MM.1S (cell line): ENCODE data around the gene EXO5.

Experiments
- DNase-seq: peaks from one replicate; pipeline ENCODE4 v3.0.0-alpha.2; 2015
- H2AFZ ChIP-seq: fragments of 300-600 bp; sonication (generic); 2 replicates; pipeline ENCODE4 v1.6.0; 2016; ENCODE audit warnings: antibody characterized with exemption, low read length
- H3F3A ChIP-seq: fragments of 300-600 bp; sonication (generic); 2 replicates; pipeline ENCODE4 v1.6.1; 2016; ENCODE audit warnings: mild to moderate bottlenecking, antibody characterized with exemption, low read length, moderate library complexity, mixed read lengths; ENCODE audit not compliant: insufficient read depth
- H3K27ac ChIP-seq: fragments of 300-600 bp; sonication (generic); 2 replicates; pipeline ENCODE4 v1.5.1; 2016; ENCODE audit warnings: mild to moderate bottlenecking, low read length
- H3K27me3 ChIP-seq: fragments of 300-600 bp; sonication (generic); replicated peaks from 2 replicates; pipeline ENCODE4 v1.6.0; 2016; ENCODE audit warnings: low read length; ENCODE audit not compliant: insufficient read depth
- H3K36me3 ChIP-seq: fragments of 300-600 bp; sonication (generic); replicated peaks from 2 replicates; pipeline ENCODE4 v1.6.1; 2016; ENCODE audit warnings: mild to moderate bottlenecking, low read length, mixed read lengths; ENCODE audit not compliant: insufficient read depth
- H3K4me1 ChIP-seq: fragments of 300-600 bp; sonication (generic); 2 replicates; pipeline ENCODE4 v1.6.1; 2016; ENCODE audit warnings: low read length, mixed read lengths
- H3K4me2 ChIP-seq: fragments of 300-600 bp; sonication (generic); 2 replicates; pipeline ENCODE4 v1.6.0; 2016; ENCODE audit warnings: low read depth, low read length
- H3K4me3 ChIP-seq: fragments of 300-600 bp; sonication (generic); 2 replicates; pipeline ENCODE4 v1.5.1; 2016; ENCODE audit warnings: low read length, mixed read lengths
- H3K79me2 ChIP-seq: fragments of 300-600 bp; sonication (generic); 2 replicates; pipeline ENCODE4 v1.6.1; 2016; ENCODE audit warnings: mixed run types, low read length, mixed read lengths
- H3K9ac ChIP-seq: fragments of 300-600 bp; sonication (generic); 2 replicates; pipeline ENCODE4 v1.6.1; 2016; ENCODE audit warnings: low read length, mixed read lengths
- H3K9me2 ChIP-seq: fragments of 300-600 bp; sonication (generic); replicated peaks from 2 replicates; pipeline ENCODE4 v1.6.1; 2016; ENCODE audit warnings: mild to moderate bottlenecking, low read length, mixed read lengths; ENCODE audit not compliant: insufficient read depth
- H3K9me3 ChIP-seq: fragments of 300-600 bp; sonication (generic); replicated peaks from 2 replicates; pipeline ENCODE4 v1.6.1; 2016; ENCODE audit warnings: mild to moderate bottlenecking, low read length, mixed read lengths; ENCODE audit not compliant: insufficient read depth
- H4K20me1 ChIP-seq: fragments of 300-600 bp; sonication (generic); 2 replicates; pipeline ENCODE4 v1.6.1; 2016; ENCODE audit warnings: mild to moderate bottlenecking, low read length, moderate library complexity, mixed read lengths; ENCODE audit not compliant: insufficient read depth
- CTCF ChIP-seq: fragments of 300-600 bp; sonication (generic); IDR thresholded peaks from 2 replicates; pipeline ENCODE4 v1.5.1; 2016; ENCODE audit warnings: antibody characterized with exemption, low read length, mixed read lengths
- EZH2 ChIP-seq: fragments of 300-600 bp; sonication (generic); optimal IDR thresholded peaks from 2 replicates; pipeline ENCODE3; 2017; ENCODE audit warnings: low read depth, mild to moderate bottlenecking, antibody characterized with exemption, low read length, mixed read lengths
- EZH2phosphoT487 ChIP-seq: fragments of 300-600 bp; sonication (generic); IDR thresholded peaks from 2 replicates; pipeline ENCODE4 v1.6.1; 2018; ENCODE audit warnings: antibody characterized with exemption, low read length

The EXO5 gene

GRCh38 chr1:40507973-40508372, 594 bp upstream of the EXO5 start:
- no peaks in the 10 kb centered on the region for H3K79me2 ChIP-seq
- no peaks in the 10 kb centered on the region for H3K27me3 ChIP-seq
- H2AFZ ChIP-seq = peak overlapping the region; percentile 76
- H3F3A ChIP-seq = no peaks in the 10 kb centered on the region
- no peaks in the 10 kb centered on the region for H3K9me2 ChIP-seq
- no peaks in the 10 kb centered on the region for H4K20me1 ChIP-seq
- DNase-seq = no peak
- H3K4me1 ChIP-seq = no peaks in the 10 kb centered on the region
- H3K36me3 ChIP-seq = no peaks in the 10 kb centered on the region
- H3K4me3 ChIP-seq = peak overlapping the region; percentile 61
- H3K9ac ChIP-seq = peak overlapping the region; percentile 34; the same call in 1 of the 2 replicates
- no peak overlapping the region for H3K27ac ChIP-seq
- H3K4me2 ChIP-seq = peak overlapping the region; percentile 26; the same call in 1 of the 2 replicates
- H3K9me3 ChIP-seq = no peaks in the 10 kb centered on the region
- TF ChIP-seq EZH2 (no peak), EZH2phosphoT487 (no peak), CTCF (no peak)

DNA sequence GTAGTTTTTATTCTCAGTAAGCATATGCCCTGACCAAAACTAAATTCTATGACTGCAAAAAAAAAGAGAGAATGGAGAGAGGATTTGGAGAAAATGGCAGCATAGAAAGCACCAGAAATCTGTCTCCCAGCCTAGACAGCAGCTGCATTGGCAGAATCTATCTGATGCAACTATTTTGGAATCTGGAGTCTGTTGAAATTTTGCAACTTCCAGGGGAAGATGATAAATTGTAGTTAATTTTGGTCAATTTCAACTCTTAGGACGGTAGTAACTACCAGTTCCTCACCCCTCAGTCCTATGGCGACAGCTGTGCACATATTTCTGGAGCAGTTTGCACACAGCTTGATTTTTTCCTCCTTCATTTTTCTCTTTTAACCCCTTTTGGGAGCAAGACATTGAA, 10.9 kb downstream of the EXO5 start:
- no peak overlapping the region for H3K4me2 ChIP-seq
- no peaks in the 10 kb centered on the region for H3K9me3 ChIP-seq
- H3K4me3 ChIP-seq = no peak overlapping the region
- no peaks in the 10 kb centered on the region for H3F3A ChIP-seq
- H3K27ac ChIP-seq = no peak overlapping the region
- H4K20me1 ChIP-seq = no peaks in the 10 kb centered on the region
- no peaks in the 10 kb centered on the region for H3K4me1 ChIP-seq
- no peak overlapping the region for H3K9ac ChIP-seq
- H3K79me2 ChIP-seq = no peaks in the 10 kb centered on the region
- no peak for DNase-seq
- H2AFZ ChIP-seq = no peak overlapping the region
- no peaks in the 10 kb centered on the region for H3K36me3 ChIP-seq
- no peaks in the 10 kb centered on the region for H3K27me3 ChIP-seq
- H3K9me2 ChIP-seq = no peaks in the 10 kb centered on the region
- TF ChIP-seq EZH2 (no peak), CTCF (no peak), EZH2phosphoT487 (no peak)

- no peak for DNase-seq
- TF ChIP-seq EZH2phosphoT487 (no peak), CTCF (no peak), EZH2 (no peak)
Measured at GRCh38 chr1:40530735-40531380, 22.3 kb downstream of the EXO5 start.

More at GRCh38 chr1:40530735-40531380, 22.3 kb downstream of the EXO5 start:
- Histone ChIP-seq H3K36me3 (no peaks in the 10 kb centered on the region), H3K27me3 (no peaks in the 10 kb centered on the region), H3K9me2 (no peaks in the 10 kb centered on the region), H3K4me3 (peak overlapping the region; percentile 71), H2AFZ (peak overlapping the region; percentile 97), H3K4me1 (peaks cover 3% of the 10 kb centered on the region; the same call in 1 of the 2 replicates), H3K9me3 (no peaks in the 10 kb centered on the region), H3K79me2 (no peaks in the 10 kb centered on the region), H4K20me1 (no peaks in the 10 kb centered on the region), H3K9ac (peak overlapping the region; percentile 43; the same call in 1 of the 2 replicates), H3F3A (0 out of 2 replicates have a peak, but pooled peaks cover 5% of the 10 kb centered on the region), H3K27ac (peak overlapping the region; percentile 37; the same call in 1 of the 2 replicates), H3K4me2 (peak overlapping the region; percentile 90)
